Retina (tissue), 1 donor: ENCODE data around the gene PRKACA.
A peak's percentile ranks its signal among the peaks of the same experiment; 100 is the strongest.

Source experiments
- DNase-seq: peaks from one replicate; pipeline ENCODE4 v3.0.0-alpha.2; 2016

PRKACA gene

DNA sequence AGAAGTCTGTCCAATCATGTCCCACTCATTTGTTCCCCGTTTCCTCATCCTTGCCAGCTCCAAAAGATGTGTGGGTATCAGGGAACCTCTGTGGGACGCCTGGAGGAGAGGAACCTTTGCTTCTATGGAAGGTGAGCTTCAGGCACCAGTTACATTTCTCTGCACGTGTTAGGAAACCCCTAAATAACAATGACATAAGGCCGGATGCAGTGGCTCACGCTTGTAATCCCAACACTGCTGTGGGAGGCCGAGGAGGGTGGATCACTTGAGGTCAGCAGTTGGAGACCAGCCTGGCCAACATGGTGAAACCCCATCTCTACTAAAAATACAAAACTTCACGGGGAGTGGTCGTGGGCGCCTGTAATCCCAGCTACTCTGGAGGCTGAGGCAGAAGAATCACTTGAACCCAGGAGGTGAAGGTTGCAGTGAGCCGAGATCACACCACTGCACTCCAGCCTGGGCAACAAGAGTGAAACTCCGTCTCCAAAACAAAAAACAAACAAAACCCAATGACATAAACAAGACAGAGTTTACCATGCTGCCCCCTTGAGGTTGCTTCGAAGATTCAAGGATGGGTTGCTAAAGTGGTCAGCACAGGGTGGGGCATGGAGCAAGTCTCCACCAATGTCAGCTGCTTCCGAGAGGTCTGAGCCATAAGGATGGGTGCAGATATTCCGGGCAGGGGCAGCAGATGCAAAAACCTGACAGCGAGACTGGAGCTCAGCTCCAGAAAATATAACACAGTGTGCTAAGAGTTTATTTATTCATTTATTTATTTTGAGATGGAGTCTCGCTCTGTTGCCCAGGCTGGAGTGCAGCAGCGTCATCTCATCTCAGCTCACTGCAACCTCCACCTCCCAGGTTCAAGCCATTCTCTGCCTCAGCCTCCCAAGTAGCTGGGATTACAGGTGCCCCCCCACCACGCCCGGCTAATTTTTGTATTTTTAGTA, 74.6 kb downstream of the PRKACA start:
- DNase-seq: peak; percentile 58
